ENCODE measurements around the gene TPRG1.

The TPRG1 gene

DNA sequence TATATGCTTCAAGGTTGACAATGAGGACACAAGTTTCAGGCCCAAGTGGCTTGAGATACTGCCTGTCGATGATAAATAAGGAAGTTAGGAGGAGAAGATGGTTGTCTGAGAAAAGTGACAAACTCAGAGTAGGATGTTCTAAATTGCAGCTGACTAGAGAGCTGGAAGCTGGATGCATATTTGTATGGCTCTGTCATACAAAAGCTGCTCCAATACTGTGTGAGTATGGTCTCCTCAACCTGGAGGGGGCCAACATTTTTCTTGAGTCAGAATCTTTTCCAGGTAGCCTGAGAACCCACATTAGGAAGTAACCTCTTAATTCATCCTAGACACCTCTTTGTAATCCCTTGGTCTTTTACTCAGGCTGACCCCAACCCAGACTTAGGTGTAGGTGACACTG is 28.4 kb upstream of the TPRG1 start:
- Histone ChIP-seq H3K27me3 (ENCODE audit: control insufficient read depth, insufficient read depth, low read length) (no peaks in the 10 kb centered on the region), H3K4me1 (ENCODE audit: control insufficient read depth, insufficient read depth, low read length) (peaks cover 4% of the 10 kb centered on the region), H3K4me3 (ENCODE audit: low read depth, low read length) (no peak overlapping the region), H3K9ac (ENCODE audit: low read depth, low read length) (no peak overlapping the region), H3K9me3 (ENCODE audit: control insufficient read depth, insufficient read depth, low read length) (no peaks in the 10 kb centered on the region), H3K36me3 (ENCODE audit: control insufficient read depth, insufficient read depth, low read length) (no peaks in the 10 kb centered on the region)

DNA sequence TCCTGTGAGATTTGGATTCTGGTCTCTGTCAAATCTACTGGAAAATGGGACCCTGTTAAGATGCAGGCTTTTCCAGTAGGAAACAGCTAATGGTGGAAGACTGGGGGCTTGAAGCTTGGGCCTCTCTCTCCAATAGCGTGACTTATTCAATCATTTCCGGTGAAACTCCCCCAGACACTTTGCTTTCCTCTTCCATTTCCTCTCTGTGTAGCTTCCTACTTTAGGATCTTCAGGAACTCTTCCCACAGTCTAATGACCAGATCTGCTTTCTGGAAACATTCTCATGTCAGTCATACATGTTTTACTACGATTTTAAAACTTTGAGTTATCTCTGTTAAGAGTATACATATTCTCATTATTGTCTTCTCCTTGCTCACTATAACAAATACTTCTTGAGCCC is 28.0 kb upstream of the TPRG1 start:
- Histone ChIP-seq H3K27me3 (ENCODE audit: control insufficient read depth, insufficient read depth, low read length) (no peaks in the 10 kb centered on the region), H3K9ac (ENCODE audit: low read depth, low read length) (no peak overlapping the region), H3K36me3 (ENCODE audit: control insufficient read depth, insufficient read depth, low read length) (no peaks in the 10 kb centered on the region), H3K4me3 (ENCODE audit: low read depth, low read length) (no peak overlapping the region), H3K4me1 (ENCODE audit: control insufficient read depth, insufficient read depth, low read length) (peaks cover 4% of the 10 kb centered on the region), H3K9me3 (ENCODE audit: control insufficient read depth, insufficient read depth, low read length) (no peaks in the 10 kb centered on the region)

DNA sequence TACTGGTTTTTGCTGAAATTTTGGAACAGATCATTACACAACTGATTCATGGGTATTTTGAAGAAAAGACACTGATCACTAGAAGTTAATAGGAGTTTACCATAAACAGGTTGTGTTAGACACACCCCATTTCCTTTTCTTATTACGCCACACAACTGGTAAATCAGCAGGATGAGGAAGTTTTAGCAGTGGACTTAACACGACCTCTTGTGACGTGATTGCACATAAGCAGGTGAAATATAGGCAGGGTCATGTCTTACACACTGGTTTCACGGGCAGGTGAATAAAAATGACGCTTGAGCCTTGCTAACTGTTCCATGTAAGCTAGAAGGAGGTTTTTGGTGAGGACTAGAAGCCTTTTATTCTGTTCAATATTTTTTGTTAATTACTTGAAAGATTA is 27.1 kb upstream of the TPRG1 start:
- Histone ChIP-seq H3K36me3 (ENCODE audit: control insufficient read depth, insufficient read depth, low read length) (no peaks in the 10 kb centered on the region), H3K27me3 (ENCODE audit: control insufficient read depth, insufficient read depth, low read length) (no peaks in the 10 kb centered on the region), H3K9me3 (ENCODE audit: control insufficient read depth, insufficient read depth, low read length) (no peaks in the 10 kb centered on the region), H3K9ac (ENCODE audit: low read depth, low read length) (no peak overlapping the region), H3K4me3 (ENCODE audit: low read depth, low read length) (no peak overlapping the region), H3K4me1 (ENCODE audit: control insufficient read depth, insufficient read depth, low read length) (peaks cover 4% of the 10 kb centered on the region)

GRCh38 chr3:189146848-189147247 is 24.9 kb upstream of the TPRG1 start:
- Histone ChIP-seq H3K36me3 (ENCODE audit: control insufficient read depth, insufficient read depth, low read length) (no peaks in the 10 kb centered on the region), H3K9ac (ENCODE audit: low read depth, low read length) (no peak overlapping the region), H3K27me3 (ENCODE audit: control insufficient read depth, insufficient read depth, low read length) (no peaks in the 10 kb centered on the region), H3K4me1 (ENCODE audit: control insufficient read depth, insufficient read depth, low read length) (peaks cover 4% of the 10 kb centered on the region), H3K4me3 (ENCODE audit: low read depth, low read length) (no peak overlapping the region), H3K9me3 (ENCODE audit: control insufficient read depth, insufficient read depth, low read length) (no peaks in the 10 kb centered on the region)

- Histone ChIP-seq H3K9ac (ENCODE audit: low read depth, low read length) (no peak overlapping the region), H3K4me3 (ENCODE audit: low read depth, low read length) (no peak overlapping the region), H3K4me1 (ENCODE audit: control insufficient read depth, insufficient read depth, low read length) (peaks cover 4% of the 10 kb centered on the region), H3K27me3 (ENCODE audit: control insufficient read depth, insufficient read depth, low read length) (no peaks in the 10 kb centered on the region), H3K9me3 (ENCODE audit: control insufficient read depth, insufficient read depth, low read length) (no peaks in the 10 kb centered on the region), H3K36me3 (ENCODE audit: control insufficient read depth, insufficient read depth, low read length) (no peaks in the 10 kb centered on the region)
Observed at GRCh38 chr3:189148081-189148507, 23.7 kb upstream of the TPRG1 start.

- Histone ChIP-seq H3K27me3 (ENCODE audit: control insufficient read depth, insufficient read depth, low read length) (no peaks in the 10 kb centered on the region), H3K9me3 (ENCODE audit: control insufficient read depth, insufficient read depth, low read length) (no peaks in the 10 kb centered on the region), H3K9ac (ENCODE audit: low read depth, low read length) (no peak overlapping the region), H3K4me1 (ENCODE audit: control insufficient read depth, insufficient read depth, low read length) (peaks cover 4% of the 10 kb centered on the region), H3K36me3 (ENCODE audit: control insufficient read depth, insufficient read depth, low read length) (no peaks in the 10 kb centered on the region), H3K4me3 (ENCODE audit: low read depth, low read length) (no peak overlapping the region)
Observed at GRCh38 chr3:189149203-189149602, 22.6 kb upstream of the TPRG1 start.

DNA sequence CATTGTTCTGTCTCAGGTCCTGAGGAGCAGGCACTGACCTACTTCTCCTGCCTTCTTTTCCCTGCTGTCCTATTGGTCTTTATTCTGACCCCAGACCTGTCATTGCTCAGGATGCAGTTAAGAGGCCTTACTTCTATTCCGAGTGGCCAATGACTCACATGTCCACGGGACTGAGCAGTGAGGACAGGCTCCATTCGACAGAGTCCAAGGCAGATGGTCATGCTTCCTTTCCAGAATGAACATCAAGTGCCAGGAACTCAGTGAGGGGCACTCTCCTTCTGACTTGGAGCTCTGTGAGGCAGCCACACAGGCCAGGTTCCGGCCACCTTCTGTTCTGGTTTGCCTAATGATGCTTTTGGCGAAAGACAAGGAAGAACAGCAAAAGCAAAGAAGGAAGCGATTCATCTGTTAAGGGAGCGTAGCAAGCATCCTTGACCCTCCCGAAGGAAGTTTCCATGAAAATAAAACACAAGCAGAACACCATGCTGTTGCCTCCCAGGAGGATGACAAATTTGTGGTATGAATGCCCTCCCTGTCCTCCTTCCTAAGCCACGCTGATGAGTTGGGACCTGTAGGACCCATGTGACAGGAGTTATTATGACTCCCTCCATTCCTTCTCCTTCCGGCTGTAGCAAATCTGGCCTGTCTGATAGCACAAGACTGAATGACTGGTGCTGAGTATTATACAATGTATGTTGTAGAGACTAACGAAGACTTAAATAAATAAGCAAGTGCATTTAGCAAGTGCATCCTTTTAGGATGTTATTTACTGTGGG is 14.4 kb upstream of the TPRG1 start:
- no peaks in the 10 kb centered on the region for H3K36me3 ChIP-seq (ENCODE audit: control insufficient read depth, insufficient read depth, low read length)
- H3K9me3 ChIP-seq (ENCODE audit: control insufficient read depth, insufficient read depth, low read length): no peaks in the 10 kb centered on the region
- H3K4me1 ChIP-seq (ENCODE audit: control insufficient read depth, insufficient read depth, low read length): no peaks in the 10 kb centered on the region
- no peak overlapping the region for H3K9ac ChIP-seq (ENCODE audit: low read depth, low read length)
- no peak overlapping the region for H3K4me3 ChIP-seq (ENCODE audit: low read depth, low read length)
- no peaks in the 10 kb centered on the region for H3K27me3 ChIP-seq (ENCODE audit: control insufficient read depth, insufficient read depth, low read length)

DNA sequence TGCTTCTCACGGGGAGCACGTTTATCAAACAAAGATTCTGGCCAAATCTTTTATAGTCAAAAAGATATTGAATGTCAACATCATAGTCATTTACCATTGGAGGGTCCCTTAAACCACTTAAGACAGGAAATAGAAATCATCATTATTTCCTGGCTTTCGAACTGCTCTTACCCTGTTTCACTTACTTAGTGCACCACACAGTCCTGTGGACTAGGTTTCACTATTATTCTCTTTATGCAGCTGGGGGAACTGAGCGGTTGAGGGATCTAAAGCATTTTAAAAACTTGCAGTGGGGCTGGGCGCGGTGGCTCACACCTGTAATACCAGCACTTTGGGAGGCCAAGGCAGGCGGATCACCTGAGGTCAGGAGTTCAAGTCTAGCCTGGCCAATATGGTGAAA is 13.7 kb upstream of the TPRG1 start:
- Histone ChIP-seq H3K4me3 (ENCODE audit: low read depth, low read length) (no peak overlapping the region), H3K9me3 (ENCODE audit: control insufficient read depth, insufficient read depth, low read length) (no peaks in the 10 kb centered on the region), H3K36me3 (ENCODE audit: control insufficient read depth, insufficient read depth, low read length) (no peaks in the 10 kb centered on the region), H3K4me1 (ENCODE audit: control insufficient read depth, insufficient read depth, low read length) (no peaks in the 10 kb centered on the region), H3K27me3 (ENCODE audit: control insufficient read depth, insufficient read depth, low read length) (no peaks in the 10 kb centered on the region), H3K9ac (ENCODE audit: low read depth, low read length) (no peak overlapping the region)

DNA sequence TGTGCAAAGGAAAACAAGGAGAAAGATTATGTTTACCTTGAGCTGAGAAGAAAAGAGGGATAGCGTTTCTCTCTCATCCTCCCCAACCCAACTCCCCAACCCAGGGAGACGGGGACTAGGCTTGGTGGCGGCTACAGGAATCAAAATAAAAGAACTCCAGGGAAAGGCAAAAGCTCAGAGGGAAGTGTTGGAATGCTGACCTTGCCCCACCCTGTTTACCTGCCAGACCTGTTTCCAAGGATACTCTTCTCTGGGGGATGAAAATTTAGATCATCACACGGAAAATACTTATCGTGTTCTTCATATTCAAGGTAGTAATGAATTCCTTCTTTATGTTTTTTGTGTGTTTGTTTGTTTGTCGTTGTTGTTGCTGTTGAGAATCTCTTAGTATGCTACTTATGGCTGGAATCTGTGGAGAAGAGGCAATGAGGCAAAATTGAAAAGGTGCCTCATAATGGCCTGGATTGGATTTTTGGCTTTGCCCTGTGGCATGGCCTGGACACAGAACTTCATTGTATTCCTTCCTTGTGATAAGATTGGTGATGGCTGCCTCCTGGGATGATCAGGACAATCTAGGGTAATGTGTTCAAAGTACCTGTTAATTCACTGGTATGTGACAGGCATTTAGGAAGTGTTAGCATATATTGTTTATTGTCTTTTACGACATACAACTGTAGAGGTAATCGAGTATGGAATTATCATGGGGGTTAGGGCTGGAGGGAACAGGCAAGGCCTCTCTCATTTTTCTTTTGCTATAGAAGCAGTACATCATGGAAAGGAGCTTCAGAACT is 11.1 kb upstream of the TPRG1 start:
- Histone ChIP-seq H3K27me3 (ENCODE audit: control insufficient read depth, insufficient read depth, low read length) (no peaks in the 10 kb centered on the region), H3K9ac (ENCODE audit: low read depth, low read length) (no peak overlapping the region), H3K4me3 (ENCODE audit: low read depth, low read length) (no peak overlapping the region), H3K9me3 (ENCODE audit: control insufficient read depth, insufficient read depth, low read length) (no peaks in the 10 kb centered on the region), H3K36me3 (ENCODE audit: control insufficient read depth, insufficient read depth, low read length) (no peaks in the 10 kb centered on the region), H3K4me1 (ENCODE audit: control insufficient read depth, insufficient read depth, low read length) (no peaks in the 10 kb centered on the region)

- Histone ChIP-seq H3K9me3 (ENCODE audit: control insufficient read depth, insufficient read depth, low read length) (no peaks in the 10 kb centered on the region), H3K9ac (ENCODE audit: low read depth, low read length) (no peak overlapping the region), H3K36me3 (ENCODE audit: control insufficient read depth, insufficient read depth, low read length) (no peaks in the 10 kb centered on the region), H3K4me3 (ENCODE audit: low read depth, low read length) (no peak overlapping the region), H3K27me3 (ENCODE audit: control insufficient read depth, insufficient read depth, low read length) (no peaks in the 10 kb centered on the region), H3K4me1 (ENCODE audit: control insufficient read depth, insufficient read depth, low read length) (no peaks in the 10 kb centered on the region)
Observed at GRCh38 chr3:189165092-189165612, 6.6 kb upstream of the TPRG1 start.

GRCh38 chr3:189166321-189166720 is 5.5 kb upstream of the TPRG1 start:
- no peak overlapping the region for H3K4me3 ChIP-seq (ENCODE audit: low read depth, low read length)
- H3K9me3 ChIP-seq (ENCODE audit: control insufficient read depth, insufficient read depth, low read length): no peaks in the 10 kb centered on the region
- H3K27me3 ChIP-seq (ENCODE audit: control insufficient read depth, insufficient read depth, low read length): no peaks in the 10 kb centered on the region
- no peaks in the 10 kb centered on the region for H3K4me1 ChIP-seq (ENCODE audit: control insufficient read depth, insufficient read depth, low read length)
- no peak overlapping the region for H3K9ac ChIP-seq (ENCODE audit: low read depth, low read length)
- H3K36me3 ChIP-seq (ENCODE audit: control insufficient read depth, insufficient read depth, low read length): no peaks in the 10 kb centered on the region
